EL (cell line): Measurements from ENCODE around the gene U2AF1L4.
"Not testable (repeated sequence)": the region's sequence is repeated elsewhere in the genome, so short reads cannot be mapped to it uniquely, and the experiment has no call there.

Experiments used
- DNase-seq: peaks from one replicate; pipeline ENCODE4 v3.0.0-alpha.2; 2016

Gene U2AF1L4

GRCh38 chr19:35780058-35780457 is 34.8 kb upstream of the U2AF1L4 start:
- DNase-seq: no peak

GRCh38 chr19:35779033-35779432 is 33.8 kb upstream of the U2AF1L4 start:
- no peak for DNase-seq

- DNase-seq: no peak
Observed at GRCh38 chr19:35777961-35778360, 32.7 kb upstream of the U2AF1L4 start.

- no peak for DNase-seq
Observed at GRCh38 chr19:35777086-35777841, 32.0 kb upstream of the U2AF1L4 start.

GRCh38 chr19:35776102-35776788 is 31.0 kb upstream of the U2AF1L4 start:
- no peak for DNase-seq

- DNase-seq: peak; percentile 97
Observed at GRCh38 chr19:35775298-35776101, 30.3 kb upstream of the U2AF1L4 start, which contains the start of gene ARHGAP33. Gene ARHGAP33, plus strand, starts transcription at chr19:35775564. Its CDS starts 95 bp downstream, at chr19:35775659.

GRCh38 chr19:35775046-35775297 is 29.8 kb upstream of the U2AF1L4 start:
- no peak for DNase-seq

- DNase-seq: no peak
Observed at GRCh38 chr19:35774274-35775045, 29.2 kb upstream of the U2AF1L4 start.

- DNase-seq: no peak
Observed at GRCh38 chr19:35773020-35773806, 28.0 kb upstream of the U2AF1L4 start.

- DNase-seq: not testable (repeated sequence)
Observed at GRCh38 chr19:35772362-35772761, 27.1 kb upstream of the U2AF1L4 start.

GRCh38 chr19:35768082-35768421 is 22.8 kb upstream of the U2AF1L4 start:
- no peak for DNase-seq

GRCh38 chr19:35767288-35768081 is 22.3 kb upstream of the U2AF1L4 start:
- no peak for DNase-seq

GRCh38 chr19:35766571-35767104 is 21.4 kb upstream of the U2AF1L4 start:
- no peak for DNase-seq

- no peak for DNase-seq
Observed at GRCh38 chr19:35764432-35765315, 19.5 kb upstream of the U2AF1L4 start.

- peak; percentile 29 for DNase-seq
Observed at GRCh38 chr19:35760711-35761349, 15.6 kb upstream of the U2AF1L4 start.

GRCh38 chr19:35759697-35760096 is 14.5 kb upstream of the U2AF1L4 start:
- DNase-seq: no peak

- DNase-seq: peak; percentile 100
Observed at GRCh38 chr19:35757749-35758608, 12.8 kb upstream of the U2AF1L4 start, which contains the start of gene PROSER3. Gene PROSER3, plus strand, starts transcription at chr19:35758176. Its CDS starts 40 bp downstream, at chr19:35758216.

- DNase-seq: peak; percentile 96
Observed at GRCh38 chr19:35757231-35757748, 12.1 kb upstream of the U2AF1L4 start.
